ENCODE results near the gene RNF213. TPM values are rescaled to one million over a fixed set of nuclear protein-coding genes. Genes with fewer than 3 reads are reported as not detected.

The RNF213 gene
- total RNA-seq, 1 experiment from 2014 or later = 71.4 TPM

GRCh38 chr17:80413771-80414507 is 153.3 kb downstream of the RNF213 start:
- Histone ChIP-seq H3K9me3 (ENCODE audit: low read length) (no peaks in the 10 kb centered on the region), H3K27ac (ENCODE audit: low read length) (no peak overlapping the region), H4K20me1 (ENCODE audit: low read length) (no peaks in the 10 kb centered on the region), H3K9ac (ENCODE audit: low read length) (peak overlapping the region; percentile 94), H3K4me2 (ENCODE audit: low read length) (peak overlapping the region; percentile 97), H3K36me3 (ENCODE audit: low read depth, low read length) (no peaks in the 10 kb centered on the region; the same call in 1 of the 2 replicates), H3K4me1 (ENCODE audit: insufficient read depth, low read length) (peaks cover 14% of the 10 kb centered on the region), H2AFZ (ENCODE audit: low read length) (peak overlapping the region; percentile 87), H3K79me2 (ENCODE audit: low read length) (peaks cover 25% of the 10 kb centered on the region), H3K27me3 (ENCODE audit: low read length) (no peaks in the 10 kb centered on the region), H3K9me2 (replicated peaks; ENCODE audit: low read length) (no peaks in the 10 kb centered on the region), H3K4me3 (ENCODE audit: low read length) (peak overlapping the region; percentile 79), H3F3A (ENCODE audit: low read length, unreplicated experiment) (no peaks in the 10 kb centered on the region)
- ChIA-PET POLR2A (ENCODE audit: unreplicated experiment) (interaction anchor here (0.6 kb wide), 1 partner anchor 63 kb away, joined by 4 read pairs; no protein-coding TSS in a partner anchor), CTCF (no interaction called here)
- ATAC-seq (peak; percentile 16), DNase-seq (peak; percentile 34)
- intact Hi-C loops (cut with micrococcal nuclease) = no loop called here
- no TSS peak for BruUV-seq (replicated peaks)
- TF ChIP-seq EZH2phosphoT487 (IDR thresholded peaks at IDR 0.05; ENCODE audit: borderline replicate concordance, low read length) (no peak), CTCF (conservative IDR thresholded peaks at IDR 0.05; ENCODE audit: low read depth, low read length) (no peak), EZH2 (IDR thresholded peaks at IDR 0.05; ENCODE audit: low read length, unreplicated experiment) (no peak)

GRCh38 chr17:80414508-80414802 is 153.8 kb downstream of the RNF213 start:
- Histone ChIP-seq H3K4me3 (ENCODE audit: low read length) (peak overlapping the region; percentile 79), H3K9ac (ENCODE audit: low read length) (peak overlapping the region; percentile 94), H3K4me2 (ENCODE audit: low read length) (peak overlapping the region; percentile 97), H3K4me1 (ENCODE audit: insufficient read depth, low read length) (peaks cover 14% of the 10 kb centered on the region), H4K20me1 (ENCODE audit: low read length) (no peaks in the 10 kb centered on the region), H3F3A (ENCODE audit: low read length, unreplicated experiment) (no peaks in the 10 kb centered on the region), H3K79me2 (ENCODE audit: low read length) (peaks cover 25% of the 10 kb centered on the region), H3K9me2 (replicated peaks; ENCODE audit: low read length) (no peaks in the 10 kb centered on the region), H3K36me3 (ENCODE audit: low read depth, low read length) (no peaks in the 10 kb centered on the region; the same call in 1 of the 2 replicates), H2AFZ (ENCODE audit: low read length) (peak overlapping the region; percentile 87), H3K27me3 (ENCODE audit: low read length) (no peaks in the 10 kb centered on the region), H3K9me3 (ENCODE audit: low read length) (no peaks in the 10 kb centered on the region), H3K27ac (ENCODE audit: low read length) (no peak overlapping the region)
- ATAC-seq (peak; percentile 29), DNase-seq (peak; percentile 16)
- CTCF ChIA-PET = no interaction called here
- POLR2A ChIA-PET (ENCODE audit: unreplicated experiment) = no interaction called here
- intact Hi-C loops (cut with micrococcal nuclease) = no loop called here
- no peak for TF ChIP-seq EZH2phosphoT487 (IDR thresholded peaks at IDR 0.05; ENCODE audit: borderline replicate concordance, low read length)
- no peak for TF ChIP-seq EZH2 (IDR thresholded peaks at IDR 0.05; ENCODE audit: low read length, unreplicated experiment)
- 0 out of 2 replicates have a peak, but pooled peaks have one; percentile 18 for TF ChIP-seq CTCF (conservative IDR thresholded peaks at IDR 0.05; ENCODE audit: low read depth, low read length)
- no TSS peak for BruUV-seq (replicated peaks)
